ENCODE data around the gene ZEB2. TPM values are rescaled to one million over a fixed set of nuclear protein-coding genes. Genes with fewer than 3 reads are reported as not detected.

The ZEB2 gene
- total and polyA plus RNA-seq, 10 of the 15 experiments (the other 5 are each of a cell fraction or from before 2014, with no cell fraction given), result 0.14 to 3.2 (median 0.84) TPM

DNA sequence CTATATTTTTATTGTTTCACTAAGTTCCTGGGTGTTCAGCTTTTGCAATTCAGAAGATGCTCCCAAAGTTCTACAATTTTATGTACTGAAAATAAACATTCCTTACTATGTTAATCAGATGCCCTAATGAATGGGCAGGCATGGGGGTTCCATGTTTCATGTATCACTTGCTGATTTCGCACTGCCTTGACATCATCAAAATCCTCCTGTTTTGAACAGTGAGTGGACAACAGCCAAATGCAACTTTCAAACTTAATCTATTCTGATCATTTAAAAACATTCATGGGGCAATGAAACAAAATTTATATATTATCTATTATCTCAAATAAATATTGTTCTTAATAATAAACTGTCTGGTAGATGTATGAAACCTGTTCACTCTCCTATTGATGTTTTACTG is 43.2 kb downstream of the ZEB2 start:
- Histone ChIP-seq H3K27me3 (replicated peaks in 1 of 2; ENCODE audit: control insufficient read depth in 2 of 2, insufficient read depth in 2 of 2, low read length in 1 of 2) (peaks cover 0 to 2% of the 10 kb centered on the region in 2 experiments; a peak in 2 of 4 replicates), H2AFZ (ENCODE audit: control insufficient read depth, low read depth, low read length) (no peak overlapping the region), H3K4me3 (no peak overlapping the region), H3K9me3 (replicated peaks; ENCODE audit: control insufficient read depth, insufficient read depth, low read length) (no peaks in the 10 kb centered on the region), H3K27ac (ENCODE audit: control insufficient read depth, insufficient read depth) (no peak overlapping the region), H3K36me3 (ENCODE audit: control insufficient read depth in 2 of 2, insufficient read depth in 2 of 2, low read length in 1 of 2) (no peaks in the 10 kb centered on the region), H3K4me1 (ENCODE audit: control insufficient read depth, insufficient read depth, low read length) (peaks cover under 1% of the 10 kb centered on the region; the same call in 1 of the 2 replicates), H3K4me2 (ENCODE audit: control insufficient read depth, insufficient read depth) (no peak overlapping the region), H4K20me1 (ENCODE audit: control insufficient read depth, insufficient read depth) (no peaks in the 10 kb centered on the region), H3K9ac (ENCODE audit: control insufficient read depth, insufficient read depth, low read length) (no peak overlapping the region), H3K79me2 (ENCODE audit: control insufficient read depth, insufficient read depth, low read length) (no peaks in the 10 kb centered on the region)
- TF ChIP-seq CHD4 (IDR thresholded peaks at IDR 0.05) (no peak), RFX5 (IDR thresholded peaks at IDR 0.05; ENCODE audit: low read depth, low read length) (no peak), E2F4 (IDR thresholded peaks at IDR 0.05; ENCODE audit: low read depth, low read length) (no peak), KDM1A (IDR thresholded peaks at IDR 0.05; ENCODE audit: borderline replicate concordance) (no peak), SRF (IDR thresholded peaks at IDR 0.05; ENCODE audit: low read depth in 2 of 2, low read length in 2 of 2) (no peak), FOS (IDR thresholded peaks at IDR 0.05; ENCODE audit: borderline replicate concordance, extremely low read depth, insufficient read length) (no peak), TAF1 (IDR thresholded peaks at IDR 0.05; ENCODE audit: borderline replicate concordance, low read depth, low read length) (no peak)
- intact Hi-C loops (cut with micrococcal nuclease; ENCODE audit: unreplicated experiment), result no loop called here
- in situ Hi-C loops (cut with MboI), result no loop called here
- BruUV-seq (replicated peaks), result no TSS peak
- ChIA-PET CTCF (interaction anchor here (0.6 to 2.4 kb wide), 4 partner anchors 22 to 51 kb away, joined by 3 to 7 read pairs (median 3); no protein-coding TSS in a partner anchor), SMC1A (ENCODE audit: uncharacterized antibody, unreplicated experiment) (interaction anchor here (0.6 to 1.9 kb wide), 5 partner anchors 11 to 283 kb away, joined by 3 to 7 read pairs (median 4); no protein-coding TSS in a partner anchor), POLR2A (no interaction called here), RAD21 (ENCODE audit: unreplicated experiment) (no interaction called here)
- FAIRE-seq (no peak), DNase-seq (ENCODE audit: low read depth, low spot score) (no peak), ATAC-seq (no peak)
- 58% methylated on average over 1 of the region's 1 CpG for WGBS (ENCODE audit: insufficient coverage, insufficient replicate concordance, low lambda C conversion rate, missing lambda C conversion rate)

Measured in GM12878 (cell line).